Measurements from ENCODE around the gene AGBL5.

Gene AGBL5

GRCh38 chr2:27008678-27009077, 42.8 kb upstream of the AGBL5 start:
- TF ChIP-seq CTCF (conservative IDR thresholded peaks at IDR 0.05): no peak
- no peak overlapping the region for H3K27ac ChIP-seq

- H3K27ac ChIP-seq: no peak overlapping the region
- no peak for TF ChIP-seq CTCF (conservative IDR thresholded peaks at IDR 0.05)
Measured at GRCh38 chr2:27009083-27009482, 42.4 kb upstream of the AGBL5 start.

GRCh38 chr2:27009716-27010115, 41.8 kb upstream of the AGBL5 start:
- TF ChIP-seq CTCF (conservative IDR thresholded peaks at IDR 0.05): no peak
- H3K27ac ChIP-seq: no peak overlapping the region

GRCh38 chr2:27010139-27010538, 41.3 kb upstream of the AGBL5 start:
- no peak for TF ChIP-seq CTCF (conservative IDR thresholded peaks at IDR 0.05)

GRCh38 chr2:27013738-27014137, 37.7 kb upstream of the AGBL5 start:
- no peak overlapping the region for H3K27ac ChIP-seq
- TF ChIP-seq CTCF (conservative IDR thresholded peaks at IDR 0.05): no peak

More at GRCh38 chr2:27010139-27010538, 41.3 kb upstream of the AGBL5 start:
- no peak overlapping the region for H3K27ac ChIP-seq

- TF ChIP-seq CTCF (conservative IDR thresholded peaks at IDR 0.05): no peak
- H3K27ac ChIP-seq: peak overlapping the region; percentile 26; the same call in 1 of the 2 replicates
Measured at GRCh38 chr2:27014771-27015433, 36.6 kb upstream of the AGBL5 start.

- peak; percentile 82 for TF ChIP-seq CTCF (conservative IDR thresholded peaks at IDR 0.05)
Measured at GRCh38 chr2:27016801-27017325, 34.6 kb upstream of the AGBL5 start.

More at GRCh38 chr2:27016801-27017325, 34.6 kb upstream of the AGBL5 start:
- no peak overlapping the region for H3K27ac ChIP-seq
